ENCODE measurements around the gene GALT. TPM values are rescaled to one million over a fixed set of nuclear protein-coding genes. Genes with fewer than 3 reads are reported as not detected.

GALT gene
- total and polyA plus RNA-seq, 2 of the 13 experiments (the other 11 are each of a cell fraction or from before 2014, with no cell fraction given), result 40.4 to 46.3 TPM

GRCh38 chr9:34620061-34620994, 26.1 kb upstream of the GALT start, which contains the start of gene DCTN3 (continued):
- no peak for TF ChIP-seq RERE (CRISPR knock-in tag; IDR thresholded peaks at IDR 0.05; ENCODE audit: low read depth)
- TF ChIP-seq ZNF280D (CRISPR knock-in tag; IDR thresholded peaks at IDR 0.05), result no peak
- TF ChIP-seq PREB (CRISPR knock-in tag; IDR thresholded peaks at IDR 0.05), result no peak
- TF ChIP-seq GATA4 (IDR thresholded peaks at IDR 0.05; ENCODE audit: borderline replicate concordance, low read depth), result no peak
- no peak for TF ChIP-seq ZSCAN21 (CRISPR knock-in tag; IDR thresholded peaks at IDR 0.05; ENCODE audit: borderline replicate concordance)
- TF ChIP-seq ZNF562 (CRISPR knock-in tag; IDR thresholded peaks at IDR 0.05; ENCODE audit: borderline replicate concordance), result no peak
- no peak; the same call in 1 of the 2 replicates for TF ChIP-seq ATF7-NPFF (CRISPR knock-in tag; IDR thresholded peaks at IDR 0.05; ENCODE audit: low read depth)
- TF ChIP-seq ZNF354B (CRISPR knock-in tag; IDR thresholded peaks at IDR 0.05), result no peak
- no peak for TF ChIP-seq NFIC (IDR thresholded peaks at IDR 0.05; ENCODE audit: low read length)
- no peak for TF ChIP-seq ZNF550 (CRISPR knock-in tag; IDR thresholded peaks at IDR 0.05; ENCODE audit: borderline replicate concordance)
- no peak for TF ChIP-seq ISX (CRISPR knock-in tag; conservative IDR thresholded peaks at IDR 0.05)
- no peak for TF ChIP-seq ZNF207 (IDR thresholded peaks at IDR 0.05; ENCODE audit: borderline replicate concordance)
- no peak for TF ChIP-seq MXD3 (CRISPR knock-in tag; IDR thresholded peaks at IDR 0.05)
- TF ChIP-seq RXRA (CRISPR knock-in tag; IDR thresholded peaks at IDR 0.05), result no peak
- TF ChIP-seq ARID2 (CRISPR knock-in tag; IDR thresholded peaks at IDR 0.05; ENCODE audit: borderline replicate concordance), result no peak
- no peak for TF ChIP-seq HNRNPL (IDR thresholded peaks at IDR 0.05; ENCODE audit: low read depth, low read length)
- no peak for TF ChIP-seq ZNF292 (CRISPR knock-in tag; IDR thresholded peaks at IDR 0.05; ENCODE audit: borderline replicate concordance, low read depth)
- peak; percentile 80 for TF ChIP-seq SPEN (CRISPR knock-in tag; IDR thresholded peaks at IDR 0.05; ENCODE audit: low read depth)
- TF ChIP-seq ZFP62 (CRISPR knock-in tag; IDR thresholded peaks at IDR 0.05), result no peak

All from HepG2 (cell line).